ENCODE results near the gene C9orf78.

Gene C9orf78

GRCh38 chr9:129835128-129835859, at the start of gene C9orf78, which contains the start of gene USP20:
C9orf78 (minus strand) TSS chr9:129835275; CDS start chr9:129835221, 54 bp downstream.
USP20 (plus strand) TSS chr9:129835458; CDS start chr9:129852556, 17,098 bp downstream.
- peak; percentile 98 for DNase-seq (ENCODE audit: low spot score)

- DNase-seq (ENCODE audit: low spot score) = peak; percentile 85
Observed at GRCh38 chr9:129884220-129885017, 49.3 kb upstream of the C9orf78 start.

DNA sequence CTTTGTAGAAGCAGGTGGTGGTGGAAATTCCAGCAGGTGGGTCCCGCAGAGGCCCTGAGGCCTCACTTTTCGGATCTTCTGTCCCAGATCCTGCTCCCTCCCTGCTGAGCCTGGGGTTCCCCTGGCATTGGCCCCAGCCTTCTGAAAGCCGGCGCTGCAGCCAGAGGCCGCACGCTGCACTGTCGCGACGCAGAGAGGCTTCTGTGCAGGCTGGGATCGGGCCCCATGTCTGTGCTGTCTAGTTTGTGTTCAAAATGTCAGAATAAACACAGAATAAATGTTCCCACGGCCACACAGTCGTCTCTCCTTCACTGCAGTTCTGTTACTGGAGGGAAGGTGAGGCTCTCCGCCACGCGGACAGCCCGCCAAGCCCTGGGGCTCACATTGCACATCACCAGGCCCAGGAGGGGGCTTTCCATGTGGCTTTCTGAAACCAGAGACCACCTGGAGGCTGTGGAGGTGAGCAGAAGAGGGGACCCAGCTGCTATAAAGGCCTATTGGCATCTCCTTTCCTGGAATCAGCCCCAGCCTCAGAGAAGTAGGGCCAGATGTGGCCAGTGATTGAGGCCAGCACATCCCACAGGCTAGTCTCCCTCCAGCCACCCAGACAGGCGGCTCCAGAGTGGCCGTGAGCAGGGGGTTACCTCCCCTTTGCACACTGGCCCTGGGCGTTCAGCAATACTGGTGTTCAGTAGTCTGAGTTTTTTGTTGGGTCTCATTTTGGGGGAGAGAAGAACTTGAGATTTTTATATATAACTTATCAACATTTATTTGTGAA, 46.7 kb upstream of the C9orf78 start:
- no peak for DNase-seq (ENCODE audit: low spot score)

- no peak for DNase-seq (ENCODE audit: low spot score)
Observed at GRCh38 chr9:129880654-129881546, 45.8 kb upstream of the C9orf78 start.

- no peak for DNase-seq (ENCODE audit: low spot score)
Observed at GRCh38 chr9:129879991-129880653, 45.0 kb upstream of the C9orf78 start.

GRCh38 chr9:129879103-129879699, 44.1 kb upstream of the C9orf78 start:
- no peak for DNase-seq (ENCODE audit: low spot score)

DNA sequence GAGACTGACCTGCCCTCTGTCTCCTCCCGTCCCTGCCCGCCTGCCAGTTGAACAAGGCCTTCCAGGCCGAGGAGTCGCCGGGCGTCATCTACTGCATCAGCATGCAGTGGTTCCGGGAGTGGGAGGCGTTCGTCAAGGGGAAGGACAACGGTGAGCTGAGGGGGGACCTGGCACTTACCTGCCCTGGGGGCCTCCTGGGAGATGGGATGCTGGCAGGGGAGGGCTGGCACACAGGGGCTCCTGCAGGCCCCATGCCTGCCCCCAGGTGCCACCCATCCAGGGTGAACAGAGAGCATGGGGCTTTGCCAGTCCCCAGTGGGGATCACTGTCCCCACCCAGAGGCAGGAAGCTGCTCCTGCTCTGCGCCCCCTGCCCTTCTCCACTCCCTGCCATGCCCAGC, 43.2 kb upstream of the C9orf78 start:
- no peak for DNase-seq (ENCODE audit: low spot score)

- DNase-seq (ENCODE audit: low spot score) = no peak
Observed at GRCh38 chr9:129876815-129877214, 41.7 kb upstream of the C9orf78 start.

DNA sequence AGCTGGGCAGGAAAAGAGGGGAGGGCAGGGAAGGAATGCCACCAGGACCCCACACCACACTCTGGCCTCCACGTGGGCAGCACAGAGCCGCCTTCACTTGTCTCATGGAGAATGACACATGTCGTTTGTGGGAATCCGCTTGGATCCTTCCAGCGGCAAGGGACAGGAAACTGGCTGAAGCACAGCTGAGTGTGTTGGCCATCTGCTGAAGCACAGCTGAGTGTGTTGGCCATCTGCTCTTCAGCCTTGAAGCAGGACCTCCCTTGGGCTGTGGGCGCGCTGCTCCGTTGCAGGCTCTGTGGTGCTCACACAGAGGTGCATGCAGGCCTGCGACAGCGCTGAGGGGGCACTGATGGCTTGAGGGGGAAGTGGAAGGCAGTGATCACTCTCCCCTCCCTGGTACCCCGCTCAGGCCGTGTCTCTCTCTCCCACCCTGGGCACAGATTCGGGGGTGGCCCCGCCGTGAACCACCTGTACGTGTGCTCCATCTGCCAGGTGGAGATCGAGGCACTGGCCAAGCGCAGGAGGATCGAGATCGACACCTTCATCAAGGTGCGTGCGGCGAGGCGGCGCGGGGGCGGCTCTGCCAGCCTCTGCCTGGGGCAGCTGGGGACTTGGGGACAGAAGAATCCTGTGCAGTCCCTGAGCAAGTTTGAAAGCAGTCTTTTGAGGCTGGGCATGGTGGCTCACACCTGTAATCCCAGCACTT, 40.8 kb upstream of the C9orf78 start:
- DNase-seq (ENCODE audit: low spot score) = no peak

DNA sequence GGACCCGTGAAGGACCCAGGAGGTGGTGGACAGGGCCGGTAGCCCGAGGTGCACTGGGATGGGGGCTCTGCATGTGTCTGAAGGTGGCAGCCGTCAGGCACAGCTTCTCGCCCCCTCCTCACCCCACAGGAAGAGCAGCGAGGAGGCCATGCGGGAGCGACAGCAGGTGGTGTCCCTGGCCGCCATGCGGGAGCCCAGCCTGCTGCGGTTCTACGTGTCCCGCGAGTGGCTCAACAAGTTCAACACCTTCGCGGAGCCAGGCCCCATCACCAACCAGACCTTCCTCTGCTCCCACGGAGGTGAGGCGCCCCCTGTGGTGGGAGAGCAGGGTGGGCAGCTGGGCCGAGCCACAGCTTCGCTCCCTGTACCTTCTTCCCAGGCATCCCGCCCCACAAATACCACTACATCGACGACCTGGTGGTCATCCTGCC, 40.1 kb upstream of the C9orf78 start:
- DNase-seq (ENCODE audit: low spot score) = no peak

DNA sequence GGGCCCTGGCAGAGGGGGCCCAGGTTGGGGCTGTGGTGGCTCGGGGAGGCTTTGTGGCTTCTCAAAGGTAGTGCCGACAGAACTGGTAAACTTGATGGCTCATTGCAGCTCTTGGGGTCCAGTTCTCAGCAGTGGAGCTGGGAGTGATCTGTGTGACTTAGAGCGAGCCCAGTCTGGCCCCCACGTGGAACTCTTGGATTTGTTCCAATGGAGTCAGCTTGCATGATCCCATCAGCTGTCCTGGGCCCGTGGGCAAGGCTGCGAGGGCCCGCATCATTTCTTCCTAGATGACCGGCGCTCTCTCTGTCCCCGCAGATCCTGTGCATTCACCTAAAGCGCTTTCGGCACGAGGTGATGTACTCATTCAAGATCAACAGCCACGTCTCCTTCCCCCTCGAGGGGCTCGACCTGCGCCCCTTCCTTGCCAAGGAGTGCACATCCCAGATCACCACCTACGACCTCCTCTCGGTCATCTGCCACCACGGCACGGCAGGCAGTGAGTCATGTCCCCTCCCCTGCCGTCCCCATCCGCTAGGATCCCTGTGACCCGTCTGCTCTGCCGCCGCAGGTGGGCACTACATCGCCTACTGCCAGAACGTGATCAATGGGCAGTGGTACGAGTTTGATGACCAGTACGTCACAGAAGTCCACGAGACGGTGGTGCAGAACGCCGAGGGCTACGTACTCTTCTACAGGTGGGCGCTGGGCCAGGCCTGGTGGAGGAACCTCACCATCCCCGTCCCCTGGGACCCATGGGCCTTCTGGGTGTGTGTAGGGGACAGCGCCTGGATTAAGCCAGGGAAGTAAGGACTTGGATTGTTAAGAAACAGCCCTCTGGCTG, 39.4 kb upstream of the C9orf78 start:
- no peak for DNase-seq (ENCODE audit: low spot score)

- DNase-seq (ENCODE audit: low spot score) = no peak
Observed at GRCh38 chr9:129873563-129874190, 38.6 kb upstream of the C9orf78 start.

- no peak for DNase-seq (ENCODE audit: low spot score)
Observed at GRCh38 chr9:129871046-129871445, 36.0 kb upstream of the C9orf78 start.

DNA sequence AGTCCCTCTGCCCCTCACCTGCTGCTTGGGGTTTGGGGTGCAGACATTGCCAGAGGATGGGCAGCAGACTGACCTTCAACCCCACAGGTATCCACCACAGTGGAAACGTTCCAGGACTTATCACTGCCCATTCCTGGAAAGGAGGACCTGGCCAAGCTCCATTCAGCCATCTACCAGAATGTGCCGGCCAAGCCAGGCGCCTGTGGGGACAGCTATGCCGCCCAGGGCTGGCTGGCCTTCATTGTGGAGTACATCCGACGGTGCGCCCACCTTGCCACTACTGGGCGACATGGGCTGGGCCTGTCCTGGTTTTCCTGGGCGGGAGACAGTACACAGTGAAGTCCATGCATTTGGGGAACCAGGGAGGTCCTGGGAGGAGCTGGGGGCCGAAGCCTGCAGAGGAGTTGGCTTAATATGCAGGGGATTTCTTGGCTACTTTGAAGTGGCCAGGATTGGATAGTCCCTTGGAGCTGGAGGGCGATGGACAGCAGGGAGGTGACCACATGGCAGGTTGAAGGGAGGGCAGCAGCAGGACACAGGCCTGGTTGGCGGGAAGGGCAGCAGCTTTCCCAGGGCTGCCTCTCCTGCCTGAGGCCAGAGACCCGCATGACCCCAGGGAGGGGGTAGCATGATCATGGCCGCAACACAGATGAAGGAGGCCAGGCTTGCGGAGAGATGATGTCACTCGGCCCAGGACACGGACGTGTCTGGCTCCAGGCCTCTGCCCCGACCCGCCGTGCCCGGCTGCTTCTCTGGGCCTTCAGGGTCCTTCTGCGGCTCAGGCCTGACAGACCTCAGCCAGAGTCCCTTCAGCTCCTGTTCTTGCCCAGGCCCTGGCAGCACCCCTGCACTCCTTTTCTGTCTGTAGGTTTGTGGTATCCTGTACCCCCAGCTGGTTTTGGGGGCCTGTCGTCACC, 34.8 kb upstream of the C9orf78 start:
- DNase-seq (ENCODE audit: low spot score) = no peak

GRCh38 chr9:129868872-129869486, 33.9 kb upstream of the C9orf78 start:
- no peak for DNase-seq (ENCODE audit: low spot score)

- DNase-seq (ENCODE audit: low spot score) = no peak
Observed at GRCh38 chr9:129868023-129868871, 33.2 kb upstream of the C9orf78 start.

Data from ecto neural progenitor cell (in vitro differentiated cells).